ENCODE data around the gene KRT78. TPM values are rescaled to one million over a fixed set of nuclear protein-coding genes. Genes with fewer than 3 reads are reported as not detected.

KRT78 gene
- total and polyA plus RNA-seq, 9 of the 15 experiments (the other 6 are each of a cell fraction or from before 2014, with no cell fraction given), result not detected

GRCh38 chr12:52873832-52874572, 25.2 kb upstream of the KRT78 start (continued):
- TF ChIP-seq ETV5 (CRISPR knock-in tag; IDR thresholded peaks at IDR 0.05; ENCODE audit: low read depth), result no peak
- TF ChIP-seq, protein P1, sequence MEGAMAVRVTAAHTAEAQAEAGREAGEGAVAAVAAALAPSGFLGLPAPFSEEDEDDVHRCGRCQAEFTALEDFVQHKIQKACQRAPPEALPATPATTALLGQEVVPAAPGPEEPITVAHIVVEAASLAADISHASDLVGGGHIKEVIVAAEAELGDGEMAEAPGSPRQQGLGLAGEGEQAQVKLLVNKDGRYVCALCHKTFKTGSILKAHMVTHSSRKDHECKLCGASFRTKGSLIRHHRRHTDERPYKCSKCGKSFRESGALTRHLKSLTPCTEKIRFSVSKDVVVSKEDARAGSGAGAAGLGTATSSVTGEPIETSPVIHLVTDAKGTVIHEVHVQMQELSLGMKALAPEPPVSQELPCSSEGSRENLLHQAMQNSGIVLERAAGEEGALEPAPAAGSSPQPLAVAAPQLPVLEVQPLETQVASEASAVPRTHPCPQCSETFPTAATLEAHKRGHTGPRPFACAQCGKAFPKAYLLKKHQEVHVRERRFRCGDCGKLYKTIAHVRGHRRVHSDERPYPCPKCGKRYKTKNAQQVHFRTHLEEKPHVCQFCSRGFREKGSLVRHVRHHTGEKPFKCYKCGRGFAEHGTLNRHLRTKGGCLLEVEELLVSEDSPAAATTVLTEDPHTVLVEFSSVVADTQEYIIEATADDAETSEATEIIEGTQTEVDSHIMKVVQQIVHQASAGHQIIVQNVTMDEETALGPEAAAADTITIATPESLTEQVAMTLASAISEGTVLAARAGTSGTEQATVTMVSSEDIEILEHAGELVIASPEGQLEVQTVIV (CRISPR knock-in tag; IDR thresholded peaks at IDR 0.05; ENCODE audit: borderline replicate concordance), result no peak
- TF ChIP-seq ETS1 (conservative IDR thresholded peaks at IDR 0.05; ENCODE audit: control insufficient read depth, low read depth, low read length), result no peak
- peak; percentile 74 for TF ChIP-seq SMAD4 (CRISPR knock-in tag; conservative IDR thresholded peaks at IDR 0.05)
- TF ChIP-seq SAP30 (IDR thresholded peaks at IDR 0.05; ENCODE audit: borderline replicate concordance, insufficient read depth, low read depth, low read length, poor library complexity, severe bottlenecking), result no peak
- no peak for TF ChIP-seq TAF9B (IDR thresholded peaks at IDR 0.05; ENCODE audit: partially characterized antibody)
- TF ChIP-seq STAG1 (CRISPR knock-in tag; IDR thresholded peaks at IDR 0.05; ENCODE audit: borderline replicate concordance), result no peak
- TF ChIP-seq, protein P2, sequence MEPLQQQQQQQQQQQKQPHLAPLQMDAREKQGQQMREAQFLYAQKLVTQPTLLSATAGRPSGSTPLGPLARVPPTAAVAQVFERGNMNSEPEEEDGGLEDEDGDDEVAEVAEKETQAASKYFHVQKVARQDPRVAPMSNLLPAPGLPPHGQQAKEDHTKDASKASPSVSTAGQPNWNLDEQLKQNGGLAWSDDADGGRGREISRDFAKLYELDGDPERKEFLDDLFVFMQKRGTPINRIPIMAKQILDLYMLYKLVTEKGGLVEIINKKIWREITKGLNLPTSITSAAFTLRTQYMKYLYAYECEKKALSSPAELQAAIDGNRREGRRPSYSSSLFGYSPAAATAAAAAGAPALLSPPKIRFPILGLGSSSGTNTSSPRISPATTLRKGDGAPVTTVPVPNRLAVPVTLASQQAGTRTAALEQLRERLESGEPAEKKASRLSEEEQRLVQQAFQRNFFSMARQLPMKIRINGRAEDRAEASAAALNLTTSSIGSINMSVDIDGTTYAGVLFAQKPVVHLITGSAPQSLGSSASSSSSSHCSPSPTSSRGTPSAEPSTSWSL (CRISPR knock-in tag; IDR thresholded peaks at IDR 0.05; ENCODE audit: borderline replicate concordance), result 0 out of 2 replicates have a peak, but pooled peaks have one; percentile 20
- no peak for TF ChIP-seq DACH1 (IDR thresholded peaks at IDR 0.05; ENCODE audit: partially characterized antibody)
- peak; percentile 35; the same call in 1 of the 2 replicates for TF ChIP-seq TCF3 (CRISPR knock-in tag; IDR thresholded peaks at IDR 0.05)
- TF ChIP-seq ZNF507 (tag; conservative IDR thresholded peaks at IDR 0.05), result no peak
- TF ChIP-seq CHD2 (IDR thresholded peaks at IDR 0.05; ENCODE audit: low read depth, low read length), result no peak
- TF ChIP-seq KLF13 (tag; IDR thresholded peaks at IDR 0.05; ENCODE audit: borderline replicate concordance, low read depth), result no peak
- TF ChIP-seq, protein P3, sequence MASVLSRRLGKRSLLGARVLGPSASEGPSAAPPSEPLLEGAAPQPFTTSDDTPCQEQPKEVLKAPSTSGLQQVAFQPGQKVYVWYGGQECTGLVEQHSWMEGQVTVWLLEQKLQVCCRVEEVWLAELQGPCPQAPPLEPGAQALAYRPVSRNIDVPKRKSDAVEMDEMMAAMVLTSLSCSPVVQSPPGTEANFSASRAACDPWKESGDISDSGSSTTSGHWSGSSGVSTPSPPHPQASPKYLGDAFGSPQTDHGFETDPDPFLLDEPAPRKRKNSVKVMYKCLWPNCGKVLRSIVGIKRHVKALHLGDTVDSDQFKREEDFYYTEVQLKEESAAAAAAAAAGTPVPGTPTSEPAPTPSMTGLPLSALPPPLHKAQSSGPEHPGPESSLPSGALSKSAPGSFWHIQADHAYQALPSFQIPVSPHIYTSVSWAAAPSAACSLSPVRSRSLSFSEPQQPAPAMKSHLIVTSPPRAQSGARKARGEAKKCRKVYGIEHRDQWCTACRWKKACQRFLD (CRISPR knock-in tag; IDR thresholded peaks at IDR 0.05), result peak; percentile 65; the same call in 1 of the 2 replicates
- peak; percentile 19 for TF ChIP-seq RBM25 (IDR thresholded peaks at IDR 0.05; ENCODE audit: low read depth, low read length, severe bottlenecking)
- TF ChIP-seq ZBTB43 (CRISPR knock-in tag; IDR thresholded peaks at IDR 0.05), result no peak
- TF ChIP-seq CEBPG (CRISPR knock-in tag; IDR thresholded peaks at IDR 0.05), result no peak
- no peak for TF ChIP-seq CEBPG (tag; conservative IDR thresholded peaks at IDR 0.05 in 1 of 2, IDR thresholded peaks at IDR 0.05 in 1 of 2)
- TF ChIP-seq CBFB (CRISPR knock-in tag; IDR thresholded peaks at IDR 0.05), result no peak; the same call in 1 of the 2 replicates

Data from K562 (cell line).